HG02885 (cell line): Measurements from ENCODE around the gene IKBKE.

Source experiments
- ATAC-seq: cut with Tn5 transposase; IDR thresholded peaks from one replicate; pipeline ENCODE4 v1.9.1; 2021; ENCODE audit warnings: mild to moderate bottlenecking; ENCODE audit not compliant: unreplicated experiment, poor library complexity

The IKBKE gene

DNA sequence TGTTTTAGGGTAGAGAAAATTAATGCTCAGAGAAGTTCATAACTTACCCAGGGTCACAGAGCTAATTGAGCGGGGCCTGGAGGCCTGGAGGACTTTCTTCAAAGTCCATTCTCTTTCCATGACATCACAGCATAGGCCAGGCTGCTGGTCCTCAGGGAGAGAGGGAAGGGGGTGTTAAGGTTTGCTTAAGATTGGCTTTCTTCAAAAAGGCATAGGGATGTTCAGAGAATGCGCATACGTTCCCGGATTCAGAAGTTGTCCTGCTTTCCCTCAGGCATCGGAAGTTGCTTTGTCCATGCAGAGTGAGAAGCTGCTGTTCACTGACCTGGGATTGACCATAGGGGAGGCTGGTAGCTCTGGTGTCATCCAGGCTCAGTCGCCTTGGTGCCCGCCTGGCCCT, 62.1 kb downstream of the IKBKE start:
- ATAC-seq, result no peak

DNA sequence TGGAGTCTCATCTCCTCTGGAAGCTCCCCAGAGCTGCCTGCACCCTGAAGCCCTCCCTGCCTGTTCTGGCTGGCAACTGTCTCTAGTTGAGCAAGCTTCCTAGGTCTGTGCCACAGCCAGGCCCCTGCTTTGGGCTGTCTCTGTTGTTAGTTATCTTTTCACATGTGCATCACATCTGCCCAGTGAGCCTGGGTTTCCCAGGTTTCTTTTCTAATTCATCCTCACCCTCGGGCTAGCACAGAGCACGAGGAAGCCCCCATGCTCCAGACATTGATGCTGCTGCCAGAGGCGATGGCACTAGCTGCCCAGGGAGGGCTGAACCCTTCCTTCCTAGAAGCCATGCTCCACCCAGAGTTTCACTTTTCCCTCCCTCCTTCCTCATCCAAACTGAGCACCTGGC, 64.3 kb downstream of the IKBKE start:
- ATAC-seq, result no peak

DNA sequence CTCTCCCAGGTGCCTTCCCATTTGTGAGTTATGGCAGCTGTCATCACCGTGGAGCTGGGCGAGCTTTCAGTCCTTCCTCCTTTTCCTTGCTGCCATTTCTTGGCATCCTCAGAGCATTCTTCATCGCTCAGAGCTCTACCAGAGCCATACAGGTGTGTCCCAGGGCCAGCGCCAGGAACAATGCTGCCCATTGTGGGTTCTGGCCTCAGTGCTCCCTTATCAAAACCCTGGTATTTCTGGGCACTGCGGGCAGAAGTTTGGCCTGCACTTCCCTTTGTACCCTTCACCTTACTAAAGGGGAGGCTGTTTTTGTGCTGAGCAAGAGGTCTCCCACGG, 65.5 kb downstream of the IKBKE start:
- no peak for ATAC-seq

DNA sequence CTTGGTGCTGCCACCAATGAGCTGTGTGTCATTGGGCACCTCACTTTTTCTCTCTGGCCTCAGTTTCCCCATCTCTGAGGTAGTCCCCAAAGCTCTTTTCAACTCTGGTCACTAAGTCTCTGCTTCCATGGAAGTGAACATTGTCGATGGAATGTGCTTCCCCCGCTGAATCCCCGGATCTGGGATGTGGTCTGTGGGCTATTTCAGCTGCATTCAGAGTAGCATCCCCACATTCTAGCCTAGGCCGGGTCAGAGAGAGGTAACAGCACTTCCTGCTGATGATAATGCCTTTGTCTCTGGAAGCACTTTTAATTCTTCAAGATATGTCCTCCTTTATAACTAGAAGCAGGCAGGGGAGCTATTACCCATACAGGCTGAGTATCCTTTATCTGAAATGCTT, 66.9 kb downstream of the IKBKE start:
- ATAC-seq, result no peak

DNA sequence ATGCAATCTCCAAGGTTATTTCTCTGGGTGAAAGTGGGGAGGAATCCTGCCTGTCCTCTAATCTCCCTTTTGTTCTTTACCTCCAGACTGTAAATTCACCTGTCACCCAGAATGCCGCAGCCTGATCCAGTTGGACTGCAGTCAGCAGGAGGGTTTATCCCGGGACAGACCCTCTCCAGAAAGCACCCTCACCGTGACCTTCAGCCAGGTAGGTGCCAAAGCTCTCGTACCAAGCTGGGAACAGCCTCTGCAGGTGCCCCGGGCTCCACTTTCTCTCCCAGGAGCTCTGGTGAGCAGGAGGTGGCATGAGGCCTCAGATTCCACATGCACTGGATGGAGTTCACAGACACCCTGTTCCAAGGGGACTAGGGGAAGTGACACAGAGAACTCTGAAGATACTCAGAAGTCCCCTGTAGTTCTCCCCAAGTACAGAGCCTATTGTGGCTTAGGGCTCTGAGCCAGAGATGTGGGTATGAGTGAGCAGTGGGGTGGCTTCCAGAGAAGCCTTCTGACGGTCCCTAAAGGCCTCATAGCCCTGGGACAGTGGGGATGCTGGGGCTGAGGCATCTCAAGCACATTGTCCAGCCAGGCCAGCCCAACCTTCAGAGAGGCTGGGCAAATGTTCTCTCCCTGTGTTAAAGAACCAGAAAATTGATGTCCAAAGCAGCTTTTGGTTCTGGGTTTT, 68.0 kb downstream of the IKBKE start:
- ATAC-seq, result no peak

DNA sequence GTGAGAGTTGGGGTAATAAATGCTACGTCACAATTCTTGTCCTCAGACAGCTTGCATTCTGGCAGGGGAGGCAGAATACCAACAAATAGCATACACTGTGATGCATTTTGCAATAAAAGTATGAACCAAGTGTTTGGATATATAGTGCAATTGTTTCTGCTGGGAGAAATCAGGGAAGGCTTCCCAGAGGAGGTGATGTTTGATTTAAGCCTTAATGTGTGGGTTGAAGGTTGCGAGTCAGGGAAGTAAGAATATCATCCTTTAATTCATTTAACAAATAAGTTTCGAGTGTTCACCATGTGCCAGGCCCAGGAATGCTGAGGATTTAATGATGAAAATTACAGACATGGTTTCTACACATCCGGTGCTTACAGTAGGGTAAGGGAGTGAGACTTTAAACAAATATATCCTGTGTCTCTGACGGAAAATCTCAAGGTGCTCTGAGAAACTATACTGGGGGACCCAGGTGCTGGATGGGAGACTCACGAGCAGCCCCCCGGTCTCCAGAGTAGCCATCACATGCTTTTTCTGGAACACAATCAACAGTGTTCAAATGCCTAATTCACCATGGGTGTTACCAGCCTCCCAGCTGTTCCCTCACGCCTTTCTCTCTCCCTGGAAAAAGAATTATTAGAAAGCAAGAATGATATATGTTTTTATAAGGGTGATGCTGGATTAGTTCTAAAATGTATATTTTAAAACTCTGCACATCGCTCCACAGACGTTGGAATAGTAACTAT, 68.8 kb downstream of the IKBKE start:
- ATAC-seq, result no peak

DNA sequence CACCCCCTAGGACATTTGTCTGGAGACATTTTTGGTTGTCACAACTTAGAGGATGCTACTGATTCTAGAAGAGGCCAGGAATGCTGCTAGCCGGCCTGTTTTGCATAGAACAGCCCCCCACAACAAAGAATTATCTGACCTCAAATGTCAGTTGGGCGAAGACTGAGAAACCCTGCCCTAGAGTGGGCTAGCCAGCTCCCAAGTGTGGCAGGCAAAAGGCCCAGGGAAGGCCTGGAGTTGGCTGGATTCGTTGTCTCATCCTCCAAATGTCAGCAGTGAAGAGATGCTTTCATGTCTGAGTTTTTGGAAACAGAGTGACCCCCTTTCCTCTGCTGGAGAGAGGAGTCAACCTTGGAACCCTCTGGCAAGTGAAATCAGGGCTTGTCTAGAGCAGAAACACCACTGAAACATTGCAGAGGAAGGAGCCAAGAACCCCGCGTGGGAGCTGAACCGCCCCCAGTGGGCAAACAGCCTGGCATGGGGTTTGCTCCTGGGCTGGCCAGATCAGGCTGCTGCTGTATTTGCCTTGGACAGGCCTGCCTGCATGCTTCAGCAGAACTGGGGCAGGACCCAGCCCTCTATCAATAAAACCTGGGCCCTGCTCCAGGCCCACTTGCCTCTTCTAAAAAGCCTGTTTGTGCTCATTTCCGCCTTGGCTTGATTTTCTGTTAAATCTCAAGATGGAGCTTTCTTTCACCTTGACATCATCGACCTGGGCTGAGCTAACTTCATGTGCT, 69.9 kb downstream of the IKBKE start:
- no peak for ATAC-seq

DNA sequence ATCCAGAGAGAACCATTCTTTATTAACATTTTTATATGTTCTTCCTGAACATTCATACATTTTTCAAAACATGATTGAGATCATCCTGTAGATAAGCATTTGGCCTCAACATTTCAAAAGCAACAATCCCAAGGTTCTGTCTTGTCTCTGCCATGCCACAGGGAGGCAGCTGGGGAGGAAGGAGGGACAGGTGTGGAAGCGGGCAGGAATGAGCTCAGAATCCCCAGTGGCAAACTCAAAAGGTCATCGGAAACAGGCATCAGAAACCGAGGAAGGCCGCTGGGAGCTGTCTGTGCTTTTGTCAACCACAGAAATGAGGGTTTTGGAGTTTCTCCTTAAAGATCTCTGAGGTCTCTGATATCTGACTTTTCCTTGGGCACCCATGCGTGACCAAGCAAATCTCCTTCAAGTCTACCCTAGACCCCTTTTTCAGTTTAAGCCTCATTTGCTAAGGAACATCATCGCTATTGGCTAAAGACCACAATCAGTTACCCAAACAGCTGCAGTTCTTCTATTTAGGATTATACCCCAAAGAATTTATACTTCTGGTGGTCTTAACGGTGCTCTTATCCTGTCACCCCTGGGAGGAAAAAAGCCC, 71.1 kb downstream of the IKBKE start:
- ATAC-seq, result no peak

DNA sequence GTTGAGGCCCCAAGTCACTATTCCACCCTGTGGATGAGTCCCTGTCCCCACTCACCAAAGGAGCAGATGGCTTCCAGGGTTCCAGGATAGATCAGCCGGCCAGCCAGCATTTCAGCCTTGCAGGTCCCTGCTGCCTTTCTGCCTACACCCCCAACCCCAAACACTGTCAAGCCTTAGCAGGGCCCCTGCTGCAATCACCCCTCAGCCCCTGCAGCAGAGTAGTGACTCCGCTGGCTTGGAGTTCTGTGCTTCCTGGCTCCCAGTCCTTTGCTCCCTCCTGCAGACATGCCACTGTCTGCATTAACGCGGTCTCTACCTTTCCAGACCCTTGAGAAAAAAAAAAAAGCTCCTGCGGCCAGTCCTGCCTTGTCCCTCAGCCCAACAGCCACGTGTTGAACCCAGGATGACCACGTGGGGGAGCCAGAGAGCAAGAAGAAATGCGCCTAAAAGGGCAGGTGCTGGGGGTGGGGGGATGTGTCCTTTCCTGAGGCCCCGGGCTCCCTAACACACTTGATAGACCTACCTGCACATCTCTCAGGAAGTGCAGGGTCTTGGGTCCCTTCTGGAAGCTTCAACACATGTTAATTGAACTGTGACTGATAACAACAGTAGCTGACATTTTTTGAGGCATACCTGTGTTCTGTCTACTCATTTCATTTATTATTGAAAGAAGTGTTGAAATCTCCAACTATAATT, 74.4 kb downstream of the IKBKE start:
- ATAC-seq, result peak; percentile 43

DNA sequence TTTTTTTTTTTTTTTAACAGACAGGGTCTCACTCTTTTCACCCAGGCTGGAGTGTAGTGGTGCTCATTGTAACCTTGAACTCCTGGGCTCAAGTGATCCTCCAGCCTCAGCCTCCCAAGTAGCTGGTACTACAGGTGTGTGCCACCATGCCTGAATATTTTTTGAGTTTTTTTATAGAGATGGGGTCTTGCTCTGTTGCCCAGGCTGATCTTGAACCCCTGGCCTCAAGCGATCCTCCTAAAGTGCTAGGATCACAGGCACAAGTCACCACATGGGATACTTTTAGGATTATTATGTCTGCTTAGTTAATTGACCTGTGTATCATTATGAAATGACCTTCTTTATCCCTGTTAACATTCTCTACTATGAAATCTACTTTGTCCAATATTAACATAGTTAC, 75.1 kb downstream of the IKBKE start:
- ATAC-seq, result no peak
